Peyer's patch (tissue), 4 donors: ENCODE measurements around the gene DNHD1. TPM values are rescaled to one million over a fixed set of nuclear protein-coding genes. Genes with fewer than 3 reads are reported as not detected.

Source experiments
- DNase-seq, 3 donors: peaks; one replicate each; pipeline ENCODE4 v3.0.0-alpha.2; 2017 to 2019
- H3K27ac ChIP-seq, 4 donors: fragments of 200-600 bp; sonication (generic); one replicate each; pipeline ENCODE4 v1.5.1; 2016 to 2019
- H3K27me3 ChIP-seq, 2 donors: fragments of 200-600 bp; sonication (generic); one replicate each; pipeline ENCODE4 v1.5.1; 2019
- H3K36me3 ChIP-seq, 3 donors: fragments of 200-600 bp; sonication (generic); one replicate each; pipeline ENCODE4 v1.5.1; 2016 to 2019
- H3K4me1 ChIP-seq, 4 donors: fragments of 200-600 bp; sonication (generic); one replicate each; pipeline ENCODE4 v1.5.1; 2016 to 2019
- H3K4me3 ChIP-seq, 4 donors: fragments of 200-600 bp; sonication (generic); 1 replicate in 3 of 4; 2 replicates in 1 of 4; pipeline ENCODE4 v1.5.1; 2016 to 2019; ENCODE audit warnings: mild to moderate bottlenecking in 1 of 4
- H3K9me3 ChIP-seq, 4 donors: fragments of 200-600 bp; sonication (generic); one replicate each; pipeline ENCODE4 v1.5.1; 2016 to 2019; ENCODE audit warnings: mild to moderate bottlenecking in 1 of 4
- CTCF ChIP-seq, 6 experiments: fragments of 450-650 bp in 4 of 6; fragments of 200-600 bp in 2 of 6; sonication (generic) in 1 of 6; IDR thresholded peaks; one replicate each; pipeline ENCODE4 v1.5.1; 2017 to 2019; ENCODE audit warnings: antibody characterized with exemption in 6 of 6, mild to moderate bottlenecking in 3 of 6, moderate library complexity in 1 of 6
- POLR2A ChIP-seq, 2 donors: fragments of 450-650 bp; IDR thresholded peaks; one replicate each; pipeline ENCODE4 v1.5.1; 2017; ENCODE audit warnings: antibody characterized with exemption in 2 of 2, mild to moderate bottlenecking in 2 of 2, moderate library complexity in 2 of 2
- total RNA-seq, 4 donors: library from RNA; depleted of rRNA; stranded (reverse); fragments of >200 nt; gene quantifications; one replicate each; pipeline ENCODE4 v1.1.0, GENCODE V29; 2016

The DNHD1 gene
- total RNA-seq, 4 donors from 2014 or later, result 23.5 to 64.4 (median 52.0) TPM

GRCh38 chr11:6456361-6457073 is 40.6 kb upstream of the DNHD1 start:
- Histone ChIP-seq H3K36me3 (peaks cover 0 to 90% (median 0%) of the 10 kb centered on the region in 3 donors), H3K27me3 (no peaks in the 10 kb centered on the region), H3K4me3 (no peak overlapping the region), H3K27ac (no peak overlapping the region), H3K9me3 (no peaks in the 10 kb centered on the region), H3K4me1 (no peaks in the 10 kb centered on the region)
- DNase-seq, result no peak
- TF ChIP-seq CTCF (IDR thresholded peaks at IDR 0.05), result no peak
- no peak for TF ChIP-seq POLR2A (IDR thresholded peaks at IDR 0.05)

- H3K9me3 ChIP-seq, result no peaks in the 10 kb centered on the region
- no peak overlapping the region for H3K4me3 ChIP-seq
- H3K27me3 ChIP-seq, result no peaks in the 10 kb centered on the region
- DNase-seq, result no peak
- H3K36me3 ChIP-seq, result peaks cover 0 to 89% (median 0%) of the 10 kb centered on the region in 3 donors
- no peak overlapping the region for H3K27ac ChIP-seq
- H3K4me1 ChIP-seq, result no peaks in the 10 kb centered on the region
- TF ChIP-seq CTCF (IDR thresholded peaks at IDR 0.05) (no peak), POLR2A (IDR thresholded peaks at IDR 0.05) (no peak)
These were observed 39.3 kb upstream of the DNHD1 start for GRCh38 chr11:6457581-6458320.

GRCh38 chr11:6458352-6459098 is 38.6 kb upstream of the DNHD1 start:
- DNase-seq, result no peak
- Histone ChIP-seq H3K4me3 (no peak overlapping the region), H3K36me3 (peaks cover 0 to 89% (median 0%) of the 10 kb centered on the region in 3 donors), H3K27me3 (no peaks in the 10 kb centered on the region), H3K9me3 (no peaks in the 10 kb centered on the region), H3K4me1 (no peaks in the 10 kb centered on the region), H3K27ac (peak overlapping the region in 1 of 4 donors; percentile 80)
- no peak for TF ChIP-seq POLR2A (IDR thresholded peaks at IDR 0.05)

GRCh38 chr11:6459099-6459450 is 38.0 kb upstream of the DNHD1 start:
- peaks cover 0 to 90% (median 0%) of the 10 kb centered on the region in 3 donors for H3K36me3 ChIP-seq
- TF ChIP-seq POLR2A (IDR thresholded peaks at IDR 0.05) (no peak), CTCF (IDR thresholded peaks at IDR 0.05) (no peak)
- H3K27ac ChIP-seq, result peak overlapping the region in 2 of 4 donors; percentile 64 to 80
- H3K4me3 ChIP-seq, result no peak overlapping the region
- H3K27me3 ChIP-seq, result no peaks in the 10 kb centered on the region
- DNase-seq, result peak in 1 of 3 donors; percentile 69
- no peaks in the 10 kb centered on the region for H3K9me3 ChIP-seq
- no peaks in the 10 kb centered on the region for H3K4me1 ChIP-seq

GRCh38 chr11:6468712-6469495 is 28.2 kb upstream of the DNHD1 start:
- H3K9me3 ChIP-seq, result no peaks in the 10 kb centered on the region
- H3K27ac ChIP-seq, result peak overlapping the region in 3 of 4 donors; percentile 50 to 88 (median 83)
- peak overlapping the region in 2 of 4 donors; percentile 3 to 20 for H3K4me3 ChIP-seq
- H3K36me3 ChIP-seq, result peaks cover 0 to 18% (median 0%) of the 10 kb centered on the region in 3 donors
- TF ChIP-seq POLR2A (IDR thresholded peaks at IDR 0.05), result peak in 1 of 2 donors; percentile 48
- TF ChIP-seq CTCF (IDR thresholded peaks at IDR 0.05), result no peak
- peak; percentile 44 to 89 (median 85) for DNase-seq
- H3K27me3 ChIP-seq, result no peaks in the 10 kb centered on the region
- peaks cover 0 to 43% (median 7%) of the 10 kb centered on the region in 4 donors for H3K4me1 ChIP-seq
